ENCODE results near the gene MBOAT7.

DNA sequence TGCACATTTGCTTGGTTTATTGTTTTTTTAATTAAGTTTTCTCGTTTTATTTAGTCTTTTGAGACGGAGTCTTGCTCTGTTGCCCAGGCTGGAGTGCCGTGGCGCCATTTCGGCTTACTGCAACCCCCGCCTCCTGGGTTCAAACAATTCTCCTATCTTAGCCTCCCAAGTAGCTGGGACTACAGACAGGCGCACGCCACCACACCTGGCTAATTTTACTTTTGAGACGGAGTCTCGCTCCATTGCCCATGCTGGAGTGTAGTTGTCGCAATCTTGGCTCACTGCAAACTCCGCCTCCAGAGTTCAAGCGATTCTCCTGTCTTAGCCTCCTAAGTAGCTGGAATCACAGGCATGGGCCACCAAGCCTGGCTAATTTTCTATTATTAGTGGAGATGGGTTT is 12.6 kb upstream of the MBOAT7 start:
- TF ChIP-seq, protein P1, sequence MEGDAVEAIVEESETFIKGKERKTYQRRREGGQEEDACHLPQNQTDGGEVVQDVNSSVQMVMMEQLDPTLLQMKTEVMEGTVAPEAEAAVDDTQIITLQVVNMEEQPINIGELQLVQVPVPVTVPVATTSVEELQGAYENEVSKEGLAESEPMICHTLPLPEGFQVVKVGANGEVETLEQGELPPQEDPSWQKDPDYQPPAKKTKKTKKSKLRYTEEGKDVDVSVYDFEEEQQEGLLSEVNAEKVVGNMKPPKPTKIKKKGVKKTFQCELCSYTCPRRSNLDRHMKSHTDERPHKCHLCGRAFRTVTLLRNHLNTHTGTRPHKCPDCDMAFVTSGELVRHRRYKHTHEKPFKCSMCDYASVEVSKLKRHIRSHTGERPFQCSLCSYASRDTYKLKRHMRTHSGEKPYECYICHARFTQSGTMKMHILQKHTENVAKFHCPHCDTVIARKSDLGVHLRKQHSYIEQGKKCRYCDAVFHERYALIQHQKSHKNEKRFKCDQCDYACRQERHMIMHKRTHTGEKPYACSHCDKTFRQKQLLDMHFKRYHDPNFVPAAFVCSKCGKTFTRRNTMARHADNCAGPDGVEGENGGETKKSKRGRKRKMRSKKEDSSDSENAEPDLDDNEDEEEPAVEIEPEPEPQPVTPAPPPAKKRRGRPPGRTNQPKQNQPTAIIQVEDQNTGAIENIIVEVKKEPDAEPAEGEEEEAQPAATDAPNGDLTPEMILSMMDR (IDR thresholded peaks at IDR 0.05; ENCODE audit: low read depth, low read length, missing input control) = no peak
- TF ChIP-seq RXRA (IDR thresholded peaks at IDR 0.05) = no peak
- TF ChIP-seq GABPA (IDR thresholded peaks at IDR 0.05 in 1 of 2, conservative IDR thresholded peaks at IDR 0.05 in 1 of 2) = no peak
- no peak for TF ChIP-seq REST (IDR thresholded peaks at IDR 0.05)
- TF ChIP-seq, protein P2, sequence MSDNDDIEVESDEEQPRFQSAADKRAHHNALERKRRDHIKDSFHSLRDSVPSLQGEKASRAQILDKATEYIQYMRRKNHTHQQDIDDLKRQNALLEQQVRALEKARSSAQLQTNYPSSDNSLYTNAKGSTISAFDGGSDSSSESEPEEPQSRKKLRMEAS (IDR thresholded peaks at IDR 0.05) = no peak
- no peak for TF ChIP-seq TAF1 (conservative IDR thresholded peaks at IDR 0.05)
